ENCODE measurements around the gene ZNF19. TPM values are rescaled to one million over a fixed set of nuclear protein-coding genes. Genes with fewer than 3 reads are reported as not detected.
"Not testable (repeated sequence)": the region's sequence is repeated elsewhere in the genome, so short reads cannot be mapped to it uniquely, and the experiment has no call there.

ZNF19 gene
- polyA plus RNA-seq, 4 donors, result 1.3 to 8.3 (median 1.9) TPM

DNA sequence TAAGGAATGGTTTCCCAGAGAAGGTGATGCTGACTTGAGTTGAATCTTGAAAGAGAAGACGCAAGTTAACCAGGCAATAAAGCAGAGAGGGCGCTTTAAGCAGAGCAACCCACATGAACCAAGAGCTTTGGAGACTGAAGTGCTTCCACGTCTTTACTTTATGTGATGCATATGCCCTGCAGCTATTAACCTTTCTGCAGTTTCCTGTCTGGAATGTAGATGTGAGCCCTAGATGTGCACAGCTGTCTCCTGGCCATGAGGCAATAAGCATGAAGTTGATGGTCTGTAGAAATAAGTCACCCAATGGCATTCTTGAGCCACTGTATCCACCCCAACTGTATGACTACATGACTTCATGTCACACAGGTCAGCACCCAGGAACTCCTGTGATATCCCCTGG lies 31.4 kb upstream of the ZNF19 start:
- no peaks in the 10 kb centered on the region for H3K4me1 ChIP-seq (ENCODE audit: control insufficient read depth in 3 of 3, insufficient read depth in 2 of 3, low read depth in 1 of 3, low read length in 2 of 3)
- H3K9me3 ChIP-seq (ENCODE audit: control insufficient read depth in 2 of 2, insufficient read depth in 1 of 2, low read depth in 1 of 2, low read length in 1 of 2), result no peaks in the 10 kb centered on the region
- DNase-seq, result no peak
- WGBS, 3 donors, result 79 to 85% (median 84%) methylated on average over 3 of the region's 3 CpGs
- H3K27ac ChIP-seq (ENCODE audit: low read depth in 1 of 3, low read length in 2 of 3), result no peak overlapping the region
- H3K4me3 ChIP-seq (ENCODE audit: low read depth in 1 of 3, low read length in 3 of 3), result no peak overlapping the region
- no peaks in the 10 kb centered on the region for H3K36me3 ChIP-seq (ENCODE audit: control insufficient read depth in 3 of 3, insufficient read depth in 2 of 3, low read depth in 1 of 3, low read length in 3 of 3)
- FAIRE-seq, result no peak
- H3K27me3 ChIP-seq (ENCODE audit: control insufficient read depth in 3 of 3, insufficient read depth in 3 of 3, low read length in 3 of 3), result peaks cover 0 to 3% (median 0%) of the 10 kb centered on the region in 3 donors

DNA sequence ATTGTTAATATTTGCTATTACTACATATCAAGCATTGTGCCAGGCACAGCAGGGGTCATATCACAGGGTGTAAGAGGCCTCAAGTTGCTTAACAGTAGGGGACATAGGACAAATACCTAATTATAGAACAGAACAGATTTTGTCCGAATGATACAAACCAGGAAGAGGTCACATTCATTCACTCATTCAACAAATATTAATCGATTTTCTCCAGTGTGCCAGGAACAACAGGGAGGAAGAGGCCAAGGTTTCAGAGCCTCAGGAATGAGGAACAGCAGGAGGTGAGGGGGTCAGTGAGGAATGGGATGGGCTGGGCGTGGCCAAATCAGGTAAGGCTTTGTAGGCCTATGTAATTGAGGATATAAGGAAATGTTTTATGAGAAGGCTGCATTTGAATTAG lies 25.9 kb upstream of the ZNF19 start:
- Histone ChIP-seq H3K4me3 (ENCODE audit: low read depth in 1 of 3, low read length in 3 of 3) (no peak overlapping the region), H3K9me3 (ENCODE audit: control insufficient read depth in 2 of 2, insufficient read depth in 1 of 2, low read depth in 1 of 2, low read length in 1 of 2) (no peaks in the 10 kb centered on the region), H3K27me3 (ENCODE audit: control insufficient read depth in 3 of 3, insufficient read depth in 3 of 3, low read length in 3 of 3) (no peaks in the 10 kb centered on the region), H3K27ac (ENCODE audit: low read depth in 1 of 3, low read length in 2 of 3) (no peak overlapping the region), H3K4me1 (ENCODE audit: control insufficient read depth in 3 of 3, insufficient read depth in 2 of 3, low read depth in 1 of 3, low read length in 2 of 3) (no peaks in the 10 kb centered on the region), H3K36me3 (ENCODE audit: control insufficient read depth in 3 of 3, insufficient read depth in 2 of 3, low read depth in 1 of 3, low read length in 3 of 3) (no peaks in the 10 kb centered on the region)
- FAIRE-seq (no peak), DNase-seq (peak in 1 of 2 donors; percentile 64)
- 31 to 59% (median 41%) methylated on average over 3 of the region's 3 CpGs for WGBS, 3 donors

DNA sequence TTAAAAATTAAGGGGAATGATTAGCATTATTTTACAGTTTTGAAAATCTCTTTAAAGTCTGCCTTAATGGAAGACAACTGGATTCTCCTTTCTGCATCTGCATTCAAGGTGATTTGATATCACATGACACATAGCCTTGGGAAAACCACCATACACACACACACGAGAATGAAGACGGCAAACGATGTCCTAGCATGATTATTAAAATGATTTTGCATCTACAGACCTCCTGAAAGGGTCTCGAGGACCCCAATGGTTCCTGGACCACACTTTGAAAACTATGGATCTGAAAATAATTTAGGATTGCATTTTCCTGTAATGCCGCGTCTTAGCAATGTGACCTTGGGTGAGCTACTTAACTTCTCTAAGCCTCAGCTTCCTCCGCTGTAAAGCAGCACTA lies 25.4 kb upstream of the ZNF19 start:
- H3K36me3 ChIP-seq (ENCODE audit: control insufficient read depth in 3 of 3, insufficient read depth in 2 of 3, low read depth in 1 of 3, low read length in 3 of 3), result no peaks in the 10 kb centered on the region
- peak overlapping the region in 1 of 3 donors; percentile 31 for H3K27ac ChIP-seq (ENCODE audit: low read depth in 1 of 3, low read length in 2 of 3)
- WGBS, 3 donors, result 80 to 88% (median 85%) methylated on average over 7 of the region's 7 CpGs
- H3K4me3 ChIP-seq (ENCODE audit: low read depth in 1 of 3, low read length in 3 of 3), result no peak overlapping the region
- H3K4me1 ChIP-seq (ENCODE audit: control insufficient read depth in 3 of 3, insufficient read depth in 2 of 3, low read depth in 1 of 3, low read length in 2 of 3), result no peaks in the 10 kb centered on the region
- DNase-seq, result no peak
- no peaks in the 10 kb centered on the region for H3K9me3 ChIP-seq (ENCODE audit: control insufficient read depth in 2 of 2, insufficient read depth in 1 of 2, low read depth in 1 of 2, low read length in 1 of 2)
- FAIRE-seq, result no peak
- no peaks in the 10 kb centered on the region for H3K27me3 ChIP-seq (ENCODE audit: control insufficient read depth in 3 of 3, insufficient read depth in 3 of 3, low read length in 3 of 3)

DNA sequence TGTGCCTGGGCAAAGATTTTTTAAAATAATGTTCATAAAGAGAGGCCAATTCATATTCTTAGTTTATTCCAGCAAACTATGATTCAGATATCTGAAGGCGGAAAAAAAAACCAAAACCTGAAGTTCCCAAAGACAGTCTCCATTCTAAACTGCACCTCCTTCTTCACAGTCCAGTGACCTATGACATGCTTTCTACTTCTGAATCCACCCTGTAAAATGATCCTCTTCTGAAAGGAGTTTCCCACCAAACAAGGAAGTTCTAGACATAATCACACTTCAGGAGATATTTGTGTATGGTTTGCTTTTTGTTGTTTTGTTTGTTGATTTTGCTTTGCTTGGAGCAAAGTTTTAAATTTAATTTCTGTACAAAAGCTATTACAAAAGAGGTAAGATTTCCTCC lies 24.2 kb upstream of the ZNF19 start:
- WGBS, 3 donors, result 41 to 74% (median 67%) methylated on average over 1 of the region's 1 CpG
- H3K4me1 ChIP-seq (ENCODE audit: control insufficient read depth in 3 of 3, insufficient read depth in 2 of 3, low read depth in 1 of 3, low read length in 2 of 3), result no peaks in the 10 kb centered on the region
- H3K36me3 ChIP-seq (ENCODE audit: control insufficient read depth in 3 of 3, insufficient read depth in 2 of 3, low read depth in 1 of 3, low read length in 3 of 3), result no peaks in the 10 kb centered on the region
- no peak overlapping the region for H3K4me3 ChIP-seq (ENCODE audit: low read depth in 1 of 3, low read length in 3 of 3)
- H3K27ac ChIP-seq (ENCODE audit: low read depth in 1 of 3, low read length in 2 of 3), result no peak overlapping the region
- no peak for FAIRE-seq
- H3K9me3 ChIP-seq (ENCODE audit: control insufficient read depth in 2 of 2, insufficient read depth in 1 of 2, low read depth in 1 of 2, low read length in 1 of 2), result no peaks in the 10 kb centered on the region
- DNase-seq, result no peak
- no peaks in the 10 kb centered on the region for H3K27me3 ChIP-seq (ENCODE audit: control insufficient read depth in 3 of 3, insufficient read depth in 3 of 3, low read length in 3 of 3)

DNA sequence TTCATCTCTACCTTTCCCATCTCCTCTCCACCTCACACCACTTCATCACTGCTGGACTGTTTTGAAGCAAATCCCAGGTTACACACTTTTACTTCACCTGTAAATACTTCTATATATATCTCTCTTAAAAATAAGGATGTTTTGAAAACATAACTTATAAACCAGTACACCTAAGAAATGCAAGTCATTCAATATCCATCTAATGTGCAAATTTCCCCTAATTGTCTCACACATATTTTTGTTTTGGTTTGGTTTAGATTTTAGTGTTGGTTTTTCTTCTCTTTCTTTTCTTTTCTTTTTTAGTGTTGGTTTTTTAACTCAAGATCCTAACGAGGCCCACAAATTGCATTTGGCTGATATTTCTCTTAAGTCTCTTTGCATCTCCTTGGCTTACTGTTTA lies 17.9 kb upstream of the ZNF19 start:
- H3K27ac ChIP-seq (ENCODE audit: low read depth in 1 of 3, low read length in 2 of 3), result no peak overlapping the region
- no peak overlapping the region for H3K4me3 ChIP-seq (ENCODE audit: low read depth in 1 of 3, low read length in 3 of 3)
- WGBS, 3 donors, result 45 to 72% (median 60%) methylated on average over 1 of the region's 1 CpG
- no peaks in the 10 kb centered on the region for H3K9me3 ChIP-seq (ENCODE audit: control insufficient read depth in 2 of 2, insufficient read depth in 1 of 2, low read depth in 1 of 2, low read length in 1 of 2)
- no peaks in the 10 kb centered on the region for H3K27me3 ChIP-seq (ENCODE audit: control insufficient read depth in 3 of 3, insufficient read depth in 3 of 3, low read length in 3 of 3)
- no peaks in the 10 kb centered on the region for H3K36me3 ChIP-seq (ENCODE audit: control insufficient read depth in 3 of 3, insufficient read depth in 2 of 3, low read depth in 1 of 3, low read length in 3 of 3)
- DNase-seq (no peak), FAIRE-seq (no peak)
- H3K4me1 ChIP-seq (ENCODE audit: control insufficient read depth in 3 of 3, insufficient read depth in 2 of 3, low read depth in 1 of 3, low read length in 2 of 3), result no peaks in the 10 kb centered on the region

DNA sequence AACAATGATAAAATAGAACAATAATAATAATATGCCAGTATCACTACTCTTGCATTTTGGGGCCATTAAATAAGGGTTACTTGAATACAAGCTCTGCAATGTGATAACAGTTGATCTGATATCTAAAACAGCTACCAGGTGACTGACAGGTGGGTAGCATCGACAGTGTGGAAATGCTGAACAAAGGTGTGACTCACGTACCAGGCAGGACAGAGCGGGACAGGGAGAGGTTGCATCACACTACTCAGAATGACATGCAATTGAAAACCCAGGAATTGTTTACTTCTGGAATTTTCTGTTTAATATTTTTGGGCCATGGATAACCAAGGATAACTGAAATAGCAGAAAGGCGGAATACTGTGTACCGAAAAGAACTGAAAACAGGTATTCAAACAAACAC lies 15.8 kb upstream of the ZNF19 start:
- H3K4me3 ChIP-seq (ENCODE audit: low read depth in 1 of 3, low read length in 3 of 3), result no peak overlapping the region
- no peaks in the 10 kb centered on the region for H3K4me1 ChIP-seq (ENCODE audit: control insufficient read depth in 3 of 3, insufficient read depth in 2 of 3, low read depth in 1 of 3, low read length in 2 of 3)
- no peak overlapping the region for H3K27ac ChIP-seq (ENCODE audit: low read depth in 1 of 3, low read length in 2 of 3)
- no peaks in the 10 kb centered on the region for H3K36me3 ChIP-seq (ENCODE audit: control insufficient read depth in 3 of 3, insufficient read depth in 2 of 3, low read depth in 1 of 3, low read length in 3 of 3)
- DNase-seq (no peak), FAIRE-seq (no peak)
- H3K27me3 ChIP-seq (ENCODE audit: control insufficient read depth in 3 of 3, insufficient read depth in 3 of 3, low read length in 3 of 3), result peaks cover 0 to 6% (median 0%) of the 10 kb centered on the region in 3 donors
- no peaks in the 10 kb centered on the region for H3K9me3 ChIP-seq (ENCODE audit: control insufficient read depth in 2 of 2, insufficient read depth in 1 of 2, low read depth in 1 of 2, low read length in 1 of 2)
- 85 to 93% (median 86%) methylated on average over 5 of the region's 5 CpGs for WGBS, 3 donors

DNA sequence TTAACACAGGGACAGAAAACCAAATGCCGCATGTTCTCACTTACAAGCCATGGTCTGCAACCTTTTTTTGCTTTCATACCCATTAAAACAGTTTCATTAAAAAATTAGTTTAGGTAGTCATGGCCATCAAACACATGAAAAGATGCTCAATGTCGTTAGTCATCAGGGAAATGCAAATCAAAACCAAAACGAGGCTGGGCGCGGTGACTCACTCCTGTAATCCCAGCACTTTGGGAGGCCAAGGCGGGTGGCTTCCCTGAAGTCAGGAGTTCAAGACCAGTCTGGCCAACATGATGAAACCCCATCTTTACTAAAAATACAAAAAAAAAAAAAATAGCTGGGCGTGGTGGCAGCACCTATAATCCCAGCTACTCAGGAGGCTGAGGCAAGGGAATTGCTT lies 14.9 kb upstream of the ZNF19 start:
- H3K27me3 ChIP-seq (ENCODE audit: control insufficient read depth in 3 of 3, insufficient read depth in 3 of 3, low read length in 3 of 3); H3K36me3 ChIP-seq (ENCODE audit: control insufficient read depth in 3 of 3, insufficient read depth in 2 of 3, low read depth in 1 of 3, low read length in 3 of 3); H3K4me3 ChIP-seq (ENCODE audit: low read depth in 1 of 3, low read length in 3 of 3); H3K4me1 ChIP-seq (ENCODE audit: control insufficient read depth in 3 of 3, insufficient read depth in 2 of 3, low read depth in 1 of 3, low read length in 2 of 3); H3K9me3 ChIP-seq (ENCODE audit: control insufficient read depth in 2 of 2, insufficient read depth in 1 of 2, low read depth in 1 of 2, low read length in 1 of 2); H3K27ac ChIP-seq (ENCODE audit: low read depth in 1 of 3, low read length in 2 of 3); DNase-seq; FAIRE-seq: not testable (repeated sequence)
- WGBS, 3 donors, result 75 to 76% (median 76%) methylated on average over 7 of the region's 7 CpGs

DNA sequence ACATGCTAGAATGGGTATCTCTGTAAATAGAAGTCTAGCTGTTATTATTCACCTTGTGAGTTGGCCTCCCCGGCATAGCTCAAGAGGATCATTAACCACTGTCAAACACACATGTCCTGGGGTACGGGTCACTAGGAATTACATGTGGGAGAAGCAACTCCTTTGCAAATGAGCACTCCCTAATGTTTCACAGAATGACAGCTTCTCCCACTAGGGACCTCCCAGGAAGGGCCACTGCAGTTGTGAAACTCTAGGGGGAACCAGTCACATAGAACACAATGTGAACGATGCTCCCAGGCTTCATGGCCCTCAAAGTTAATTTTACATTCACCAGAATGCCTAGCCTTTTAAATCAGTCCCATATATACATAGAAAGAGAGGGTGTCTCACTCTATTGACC lies 12.4 kb upstream of the ZNF19 start:
- Histone ChIP-seq H3K9me3 (ENCODE audit: control insufficient read depth in 2 of 2, insufficient read depth in 1 of 2, low read depth in 1 of 2, low read length in 1 of 2) (no peaks in the 10 kb centered on the region), H3K4me1 (ENCODE audit: control insufficient read depth in 3 of 3, insufficient read depth in 2 of 3, low read depth in 1 of 3, low read length in 2 of 3) (no peaks in the 10 kb centered on the region), H3K27ac (ENCODE audit: low read depth in 1 of 3, low read length in 2 of 3) (no peak overlapping the region), H3K27me3 (ENCODE audit: control insufficient read depth in 3 of 3, insufficient read depth in 3 of 3, low read length in 3 of 3) (peaks cover 0 to 6% (median 0%) of the 10 kb centered on the region in 3 donors), H3K36me3 (ENCODE audit: control insufficient read depth in 3 of 3, insufficient read depth in 2 of 3, low read depth in 1 of 3, low read length in 3 of 3) (no peaks in the 10 kb centered on the region), H3K4me3 (ENCODE audit: low read depth in 1 of 3, low read length in 3 of 3) (no peak overlapping the region)
- FAIRE-seq, result no peak
- no peak for DNase-seq
- 25 to 43% (median 43%) methylated on average over 3 of the region's 3 CpGs for WGBS, 3 donors

DNA sequence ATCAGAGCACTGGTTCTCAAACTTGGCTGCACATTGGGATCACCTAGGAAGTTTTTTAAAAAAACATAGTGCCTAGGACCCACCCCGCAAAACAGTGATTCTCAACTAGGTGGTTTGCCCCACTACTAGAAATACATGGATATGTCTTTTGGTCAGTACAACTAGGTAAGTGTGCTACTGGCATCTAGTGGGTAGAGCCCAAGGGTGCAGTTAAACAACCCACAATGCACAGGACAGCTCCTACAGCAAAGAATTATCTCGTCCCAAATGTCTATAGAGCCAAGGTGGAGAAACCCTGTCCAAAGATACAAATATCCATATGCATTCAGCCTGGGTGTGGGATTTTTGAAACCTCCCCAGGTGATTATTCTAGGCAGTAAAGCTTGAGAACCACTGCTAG lies 11.8 kb upstream of the ZNF19 start:
- FAIRE-seq (no peak), DNase-seq (no peak)
- 71 to 81% (median 72%) methylated on average over 2 of the region's 2 CpGs for WGBS, 3 donors
- Histone ChIP-seq H3K27me3 (ENCODE audit: control insufficient read depth in 3 of 3, insufficient read depth in 3 of 3, low read length in 3 of 3) (peaks cover 0 to 6% (median 0%) of the 10 kb centered on the region in 3 donors), H3K36me3 (ENCODE audit: control insufficient read depth in 3 of 3, insufficient read depth in 2 of 3, low read depth in 1 of 3, low read length in 3 of 3) (no peaks in the 10 kb centered on the region), H3K4me1 (ENCODE audit: control insufficient read depth in 3 of 3, insufficient read depth in 2 of 3, low read depth in 1 of 3, low read length in 2 of 3) (no peaks in the 10 kb centered on the region), H3K27ac (ENCODE audit: low read depth in 1 of 3, low read length in 2 of 3) (no peak overlapping the region), H3K4me3 (ENCODE audit: low read depth in 1 of 3, low read length in 3 of 3) (no peak overlapping the region), H3K9me3 (ENCODE audit: control insufficient read depth in 2 of 2, insufficient read depth in 1 of 2, low read depth in 1 of 2, low read length in 1 of 2) (no peaks in the 10 kb centered on the region)
